Measurements from ENCODE around the gene CLEC1A. TPM values are rescaled to one million over a fixed set of nuclear protein-coding genes. Genes with fewer than 3 reads are reported as not detected.

Gene CLEC1A
- total RNA-seq, 2 experiments from 2014 or later = not detected

GRCh38 chr12:10121278-10121677 lies 22.5 kb upstream of the CLEC1A start:
- CTCF ChIA-PET = no interaction called here
- intact Hi-C loops (cut with DNase I, micrococcal nuclease) = no loop called here
- H3K4me1 Mint-ChIP-seq (ENCODE audit: low read depth) = no peaks in the 10 kb centered on the region
- TF ChIP-seq CTCF (IDR thresholded peaks at IDR 0.05) = no peak
- ATAC-seq (ENCODE audit: poor library complexity) (no peak), DNase-seq (peak in 2 of 14 experiments; percentile 24 to 28)
- H3K27ac ChIP-seq (ENCODE audit: low read depth in 1 of 2, low read length in 2 of 2) = no peak overlapping the region
- no peaks in the 10 kb centered on the region for H3K4me1 ChIP-seq (ENCODE audit: insufficient read depth, low read length)
- no peaks in the 10 kb centered on the region for H3K36me3 Mint-ChIP-seq (ENCODE audit: low read depth)
- no peaks in the 10 kb centered on the region for H3K27me3 ChIP-seq (ENCODE audit: control insufficient read depth in 1 of 2, insufficient read depth in 2 of 2, low read length in 2 of 2)
- no peak overlapping the region for H3K4me3 ChIP-seq (ENCODE audit: low read length)
- H3K27ac Mint-ChIP-seq = no peak overlapping the region
- H3K4me3 Mint-ChIP-seq = no peak overlapping the region
- no peaks in the 10 kb centered on the region for H3K9me3 Mint-ChIP-seq
- no peaks in the 10 kb centered on the region for H3K27me3 Mint-ChIP-seq
- POLR2A ChIA-PET = no interaction called here
- H3K36me3 ChIP-seq (ENCODE audit: insufficient read depth, low read length) = no peaks in the 10 kb centered on the region
- H3K9me3 ChIP-seq (ENCODE audit: control insufficient read depth in 1 of 2, insufficient read depth in 1 of 2, low read length in 2 of 2) = no peaks in the 10 kb centered on the region

- H3K27me3 Mint-ChIP-seq = no peaks in the 10 kb centered on the region
- CTCF ChIA-PET = interaction anchor here (1.2 kb wide), 1 partner anchor 11 kb away, joined by 3 read pairs; the partner anchor contains the start of gene CLEC7A
- ATAC-seq (ENCODE audit: poor library complexity) (no peak), DNase-seq (peak in 1 of 14 experiments; percentile 30)
- H3K36me3 Mint-ChIP-seq (ENCODE audit: low read depth) = no peaks in the 10 kb centered on the region
- H3K9me3 Mint-ChIP-seq = no peaks in the 10 kb centered on the region
- no peak overlapping the region for H3K27ac Mint-ChIP-seq
- H3K4me3 ChIP-seq (ENCODE audit: low read length) = no peak overlapping the region
- POLR2A ChIA-PET = no interaction called here
- no peaks in the 10 kb centered on the region for H3K9me3 ChIP-seq (ENCODE audit: control insufficient read depth in 1 of 2, insufficient read depth in 1 of 2, low read length in 2 of 2)
- no peak for TF ChIP-seq CTCF (IDR thresholded peaks at IDR 0.05)
- H3K4me1 Mint-ChIP-seq (ENCODE audit: low read depth) = no peaks in the 10 kb centered on the region
- H3K4me1 ChIP-seq (ENCODE audit: insufficient read depth, low read length) = no peaks in the 10 kb centered on the region
- no peak overlapping the region for H3K4me3 Mint-ChIP-seq
- H3K27me3 ChIP-seq (ENCODE audit: control insufficient read depth in 1 of 2, insufficient read depth in 2 of 2, low read length in 2 of 2) = no peaks in the 10 kb centered on the region
- intact Hi-C loops (cut with DNase I, micrococcal nuclease) = no loop called here
- H3K27ac ChIP-seq (ENCODE audit: low read depth in 1 of 2, low read length in 2 of 2) = no peak overlapping the region
- no peaks in the 10 kb centered on the region for H3K36me3 ChIP-seq (ENCODE audit: insufficient read depth, low read length)
Measured at GRCh38 chr12:10119066-10119465, 20.3 kb upstream of the CLEC1A start.

GRCh38 chr12:10115890-10116289 lies 17.1 kb upstream of the CLEC1A start:
- ChIA-PET CTCF (no interaction called here), POLR2A (no interaction called here)
- peaks cover 0 to 7% of the 10 kb centered on the region in 2 experiments for H3K9me3 ChIP-seq (ENCODE audit: control insufficient read depth in 1 of 2, insufficient read depth in 1 of 2, low read length in 2 of 2)
- ATAC-seq (ENCODE audit: poor library complexity) (no peak), DNase-seq (no peak)
- H3K27me3 ChIP-seq (ENCODE audit: control insufficient read depth in 1 of 2, insufficient read depth in 2 of 2, low read length in 2 of 2) = no peaks in the 10 kb centered on the region
- no peak overlapping the region for H3K27ac ChIP-seq (ENCODE audit: low read depth in 1 of 2, low read length in 2 of 2)
- Mint-ChIP-seq H3K9me3 (peaks cover 1% of the 10 kb centered on the region), H3K27me3 (peaks cover 4% of the 10 kb centered on the region), H3K4me1 (ENCODE audit: low read depth) (no peaks in the 10 kb centered on the region), H3K27ac (no peak overlapping the region), H3K36me3 (ENCODE audit: low read depth) (no peaks in the 10 kb centered on the region), H3K4me3 (no peak overlapping the region)
- no peak overlapping the region for H3K4me3 ChIP-seq (ENCODE audit: low read length)
- no peak for TF ChIP-seq CTCF (IDR thresholded peaks at IDR 0.05)
- H3K36me3 ChIP-seq (ENCODE audit: insufficient read depth, low read length) = no peaks in the 10 kb centered on the region
- intact Hi-C loops (cut with DNase I, micrococcal nuclease) = no loop called here
- H3K4me1 ChIP-seq (ENCODE audit: insufficient read depth, low read length) = no peaks in the 10 kb centered on the region
